AG04450 (cell line): ENCODE data around the gene NDUFC2. TPM values are rescaled to one million over a fixed set of nuclear protein-coding genes. Genes with fewer than 3 reads are reported as not detected.

ENCODE experiments used
- CTCF ChIA-PET: fragments of 300-600, 350-600 bp; formaldehyde crosslinking; extraction: SDS; loops from one replicate; lab custom pipeline; 2022; ENCODE audit warnings: antibody characterized with exemption, inconsistent platforms; lab: Charles Lee
- POLR2A ChIA-PET: fragments of 350-600 bp; formaldehyde crosslinking; extraction: SDS; loops from one replicate; lab custom pipeline; 2021; ENCODE audit warnings: antibody characterized with exemption, inconsistent platforms; lab: Yijun Ruan, JAX
- DNase-seq: peaks from one replicate; pipeline ENCODE4 v3.0.0-alpha.2; 2011; ENCODE audit warnings: low read depth, low spot score
- H3K27ac ChIP-seq: one replicate; pipeline ENCODE4 v1.5.1; 2012; ENCODE audit warnings: low read depth, low read length, control low read depth
- H3K27me3 ChIP-seq: one replicate; pipeline ENCODE4 v1.6.0; 2012; ENCODE audit warnings: low read length; ENCODE audit not compliant: control insufficient read depth, insufficient read depth
- H3K4me3 ChIP-seq: 2 replicates; pipeline ENCODE4 v1.5.1; 2011; ENCODE audit warnings: mild to moderate bottlenecking, low read depth, low read length, control low read depth
- H3K9me3 ChIP-seq: 2 replicates; pipeline ENCODE4 v1.5.1; 2012; ENCODE audit warnings: low read length; ENCODE audit not compliant: control insufficient read depth, insufficient read depth
- CTCF ChIP-seq: IDR thresholded peaks from 2 replicates; pipeline ENCODE4 v1.5.1; 2011; ENCODE audit warnings: low read depth, low read length, control low read depth, inconsistent platforms
- polyA plus RNA-seq: library from polyadenylated mRNA; depleted of rRNA; stranded (reverse); fragments of >200 nt; gene quantifications from 2 replicates; pipeline ENCODE4 v1.2.3, GENCODE V29; 2011; rRNA removed

NDUFC2 gene
- polyA plus RNA-seq, 1 experiment = 128 TPM

GRCh38 chr11:78019808-78020207, 59.9 kb downstream of the NDUFC2 start:
- no peak for DNase-seq
- CTCF ChIA-PET = interaction anchor here (1.4 kb wide), 1 partner anchor 26 kb away, joined by 14 read pairs; no protein-coding TSS in a partner anchor
- no peak for TF ChIP-seq CTCF
- POLR2A ChIA-PET = no interaction called here
- Histone ChIP-seq H3K4me3 (no peak overlapping the region), H3K9me3 (no peaks in the 10 kb centered on the region; the same call in 1 of the 2 replicates), H3K27ac (no peak overlapping the region), H3K27me3 (no peaks in the 10 kb centered on the region)

Other genes with a start within 250 kb of the NDUFC2 start
- gene INTS4, start 85.2 kb downstream of the NDUFC2 start, polyA plus RNA-seq = 28.4 and 29.4 TPM in 2 replicates
- 3.1 and 3.3 TPM in 2 replicates for gene KCTD14, start 56.6 kb downstream of the NDUFC2 start, polyA plus RNA-seq
- gene THRSP, start 16.0 kb downstream of the NDUFC2 start, polyA plus RNA-seq = not detected in 2 replicates
- 58.4 and 80.0 TPM in 2 replicates for gene ALG8, start 59.8 kb upstream of the NDUFC2 start, polyA plus RNA-seq
- 18.4 and 19.7 TPM in 2 replicates for gene KCTD21, start 108.8 kb upstream of the NDUFC2 start, polyA plus RNA-seq
- gene USP35, start 109.1 kb upstream of the NDUFC2 start, polyA plus RNA-seq = 5.5 and 6.0 TPM in 2 replicates